ENCODE results near the gene PAX5. TPM values are rescaled to one million over a fixed set of nuclear protein-coding genes. Genes with fewer than 3 reads are reported as not detected.

PAX5 gene
- total RNA-seq, 1 donor from 2014 or later, result not detected

DNA sequence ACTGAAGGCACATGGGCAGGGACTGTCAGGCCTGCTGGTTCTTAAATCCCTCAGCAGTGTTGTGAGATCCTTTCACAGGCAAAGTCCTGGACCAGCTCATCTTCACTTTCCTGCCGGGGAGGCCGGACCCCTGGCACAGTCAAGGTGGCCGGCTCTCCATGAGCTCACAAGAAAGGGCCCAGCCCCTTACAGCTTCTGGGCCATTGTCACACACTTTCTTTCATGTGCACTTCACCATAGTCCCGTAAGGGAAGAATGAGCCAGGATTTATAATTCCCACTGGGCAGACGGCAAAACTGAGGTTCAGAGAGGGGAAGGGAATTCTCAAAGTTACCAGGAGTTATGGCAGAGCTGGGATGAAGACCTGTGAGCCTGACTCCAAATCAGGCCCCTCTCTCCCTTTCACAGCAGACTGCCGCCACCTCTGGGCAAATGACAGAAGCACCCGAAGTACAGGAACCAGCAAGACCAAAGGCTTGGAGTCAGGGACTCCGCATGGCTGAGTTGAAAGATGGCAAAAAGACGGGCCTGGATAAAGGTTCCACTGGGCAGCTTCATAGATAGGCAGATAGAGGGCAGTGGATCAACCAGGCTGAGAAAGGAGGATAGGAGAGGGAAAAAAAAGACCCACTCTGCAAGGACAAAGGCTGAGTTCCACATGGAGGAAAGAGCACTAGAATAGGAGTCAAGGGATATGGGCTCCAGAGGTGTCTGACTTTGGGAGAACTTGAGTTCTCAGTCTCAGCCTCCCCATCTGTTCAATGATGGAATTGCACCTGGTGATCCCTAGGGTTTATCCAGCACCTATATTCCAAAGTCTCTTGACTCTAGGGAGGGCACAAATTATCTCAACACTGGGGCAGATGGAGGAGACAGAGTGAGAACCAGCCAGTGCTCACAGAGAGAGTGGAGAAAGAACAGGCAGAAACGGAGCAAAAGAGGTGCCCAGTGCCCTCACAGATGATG, 128.7 kb downstream of the PAX5 start:
- H3K27me3 ChIP-seq (ENCODE audit: control insufficient read depth, insufficient read depth, low read length), result peaks cover 49% of the 10 kb centered on the region

GRCh38 chr9:36903541-36904435, 130.3 kb downstream of the PAX5 start:
- Histone ChIP-seq H3K27me3 (ENCODE audit: control insufficient read depth, insufficient read depth, low read length) (peaks cover 56% of the 10 kb centered on the region), H3K4me3 (ENCODE audit: low read depth, low read length) (no peak overlapping the region), H3K36me3 (ENCODE audit: control insufficient read depth, insufficient read depth, low read length) (no peaks in the 10 kb centered on the region)
- TF ChIP-seq, protein P1, sequence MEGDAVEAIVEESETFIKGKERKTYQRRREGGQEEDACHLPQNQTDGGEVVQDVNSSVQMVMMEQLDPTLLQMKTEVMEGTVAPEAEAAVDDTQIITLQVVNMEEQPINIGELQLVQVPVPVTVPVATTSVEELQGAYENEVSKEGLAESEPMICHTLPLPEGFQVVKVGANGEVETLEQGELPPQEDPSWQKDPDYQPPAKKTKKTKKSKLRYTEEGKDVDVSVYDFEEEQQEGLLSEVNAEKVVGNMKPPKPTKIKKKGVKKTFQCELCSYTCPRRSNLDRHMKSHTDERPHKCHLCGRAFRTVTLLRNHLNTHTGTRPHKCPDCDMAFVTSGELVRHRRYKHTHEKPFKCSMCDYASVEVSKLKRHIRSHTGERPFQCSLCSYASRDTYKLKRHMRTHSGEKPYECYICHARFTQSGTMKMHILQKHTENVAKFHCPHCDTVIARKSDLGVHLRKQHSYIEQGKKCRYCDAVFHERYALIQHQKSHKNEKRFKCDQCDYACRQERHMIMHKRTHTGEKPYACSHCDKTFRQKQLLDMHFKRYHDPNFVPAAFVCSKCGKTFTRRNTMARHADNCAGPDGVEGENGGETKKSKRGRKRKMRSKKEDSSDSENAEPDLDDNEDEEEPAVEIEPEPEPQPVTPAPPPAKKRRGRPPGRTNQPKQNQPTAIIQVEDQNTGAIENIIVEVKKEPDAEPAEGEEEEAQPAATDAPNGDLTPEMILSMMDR (IDR thresholded peaks at IDR 0.05; ENCODE audit: insufficient read depth, low read length, poor library complexity, severe bottlenecking), result no peak
- peak; percentile 58 for DNase-seq (ENCODE audit: low read depth)

More for the DNA sequence above, 128.7 kb downstream of the PAX5 start:
- TF ChIP-seq, protein P1 (IDR thresholded peaks at IDR 0.05; ENCODE audit: insufficient read depth, low read length, poor library complexity, severe bottlenecking), result peak; percentile 12
- no peak overlapping the region for H3K4me3 ChIP-seq (ENCODE audit: low read depth, low read length)
- no peaks in the 10 kb centered on the region for H3K36me3 ChIP-seq (ENCODE audit: control insufficient read depth, insufficient read depth, low read length)
- no peak for DNase-seq (ENCODE audit: low read depth)

GRCh38 chr9:36902861-36903524, 131.1 kb downstream of the PAX5 start:
- no peak for DNase-seq (ENCODE audit: low read depth)
- TF ChIP-seq, protein P1 (IDR thresholded peaks at IDR 0.05; ENCODE audit: insufficient read depth, low read length, poor library complexity, severe bottlenecking), result no peak
- peaks cover 62% of the 10 kb centered on the region for H3K27me3 ChIP-seq (ENCODE audit: control insufficient read depth, insufficient read depth, low read length)
- no peaks in the 10 kb centered on the region for H3K36me3 ChIP-seq (ENCODE audit: control insufficient read depth, insufficient read depth, low read length)
- no peak overlapping the region for H3K4me3 ChIP-seq (ENCODE audit: low read depth, low read length)

DNA sequence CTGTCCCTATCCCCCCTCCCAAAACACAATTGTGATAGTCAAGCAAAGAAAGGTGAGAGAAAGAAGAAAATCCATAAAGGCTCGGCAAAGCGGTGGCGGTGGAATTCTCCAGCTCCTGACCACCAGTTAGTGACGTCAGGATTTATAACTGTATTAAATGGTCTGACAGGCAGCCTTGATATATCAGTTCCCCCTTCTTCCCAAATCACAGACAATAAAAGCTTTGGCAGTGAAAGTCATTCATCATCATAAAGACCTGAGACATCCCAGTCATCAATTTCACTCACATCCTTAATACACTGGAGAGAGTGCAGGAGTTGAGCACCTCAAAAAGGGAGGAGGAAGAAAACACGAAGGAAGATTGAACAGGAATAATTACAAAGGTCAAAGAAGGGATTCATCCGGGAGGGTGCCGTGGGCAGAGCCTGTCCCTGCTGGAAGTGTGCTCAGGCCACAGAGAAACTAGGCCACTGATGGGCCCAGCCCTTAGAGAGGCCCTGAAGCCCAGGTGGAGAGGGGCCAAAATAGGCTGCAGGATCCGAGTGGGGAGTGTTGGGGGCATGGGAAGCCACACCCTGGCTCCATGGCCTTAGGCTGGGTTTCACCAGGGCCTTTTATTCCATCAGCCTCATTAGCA, 131.9 kb downstream of the PAX5 start:
- Histone ChIP-seq H3K4me3 (ENCODE audit: low read depth, low read length) (no peak overlapping the region), H3K27me3 (ENCODE audit: control insufficient read depth, insufficient read depth, low read length) (peaks cover 66% of the 10 kb centered on the region), H3K36me3 (ENCODE audit: control insufficient read depth, insufficient read depth, low read length) (no peaks in the 10 kb centered on the region)
- TF ChIP-seq, protein P1 (IDR thresholded peaks at IDR 0.05; ENCODE audit: insufficient read depth, low read length, poor library complexity, severe bottlenecking), result no peak
- DNase-seq (ENCODE audit: low read depth), result no peak

- no peak overlapping the region for H3K4me3 ChIP-seq (ENCODE audit: low read depth, low read length)
- no peak for DNase-seq (ENCODE audit: low read depth)
- H3K27me3 ChIP-seq (ENCODE audit: control insufficient read depth, insufficient read depth, low read length), result peaks cover 66% of the 10 kb centered on the region
- H3K36me3 ChIP-seq (ENCODE audit: control insufficient read depth, insufficient read depth, low read length), result no peaks in the 10 kb centered on the region
- TF ChIP-seq, protein P1 (IDR thresholded peaks at IDR 0.05; ENCODE audit: insufficient read depth, low read length, poor library complexity, severe bottlenecking), result no peak
These were observed 132.5 kb downstream of the PAX5 start for GRCh38 chr9:36901528-36901927.
